IPS-20b (cell line): Measurements from ENCODE around the gene GLI3.
A peak's percentile ranks its signal among the peaks of the same experiment; 100 is the strongest.

Experiments used
- H3K27ac ChIP-seq: one replicate; pipeline ENCODE4 v1.5.1; 2013; ENCODE audit warnings: low read length
- H3K27me3 ChIP-seq: 2 replicates; pipeline ENCODE4 v1.6.1; 2013; ENCODE audit warnings: mild to moderate bottlenecking, low read length, inconsistent platforms; ENCODE audit not compliant: insufficient read depth
- H3K36me3 ChIP-seq: 2 replicates; pipeline ENCODE4 v1.6.1; 2013; ENCODE audit warnings: low read depth, mild to moderate bottlenecking, inconsistent platforms, low read length, moderate library complexity; ENCODE audit not compliant: insufficient read depth
- H3K4me1 ChIP-seq: 2 replicates; pipeline ENCODE4 v1.6.1; 2013; ENCODE audit warnings: mild to moderate bottlenecking, control low read depth, inconsistent platforms, low read length, moderate library complexity; ENCODE audit not compliant: insufficient read depth
- H3K4me3 ChIP-seq: 2 replicates; pipeline ENCODE4 v1.5.1; 2013; ENCODE audit warnings: mild to moderate bottlenecking, low read length, inconsistent platforms
- H3K9ac ChIP-seq: 2 replicates; pipeline ENCODE4 v1.6.1; 2013; ENCODE audit warnings: low read depth, mild to moderate bottlenecking, inconsistent platforms, low read length, moderate library complexity
- H3K9me3 ChIP-seq: 2 replicates; pipeline ENCODE4 v1.6.1; 2013; ENCODE audit warnings: mild to moderate bottlenecking, low read depth, low read length, inconsistent platforms; ENCODE audit not compliant: insufficient read depth

Gene GLI3

DNA sequence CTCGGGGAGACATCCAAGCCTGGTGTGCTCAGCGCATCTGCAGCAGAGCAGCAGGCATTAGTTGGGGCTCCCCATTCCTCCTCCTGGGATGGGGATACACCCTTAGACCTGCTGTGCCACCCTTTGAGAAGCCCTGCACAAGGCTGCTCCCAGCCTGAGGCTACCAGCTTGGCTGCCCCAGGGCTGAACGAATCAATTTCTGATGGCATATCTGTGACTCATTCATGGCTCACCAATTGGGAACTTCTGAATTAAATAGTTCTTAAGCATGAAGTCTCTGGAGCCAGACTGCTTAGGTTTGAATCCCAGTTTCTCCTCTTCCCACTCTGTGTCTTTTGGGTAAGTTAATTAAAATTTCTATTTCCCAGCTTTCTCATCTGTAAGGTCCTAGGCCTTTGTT lies 16.3 kb upstream of the GLI3 start:
- no peak overlapping the region for H3K4me3 ChIP-seq
- no peaks in the 10 kb centered on the region for H3K27me3 ChIP-seq
- no peaks in the 10 kb centered on the region; the same call in 1 of the 2 replicates for H3K9me3 ChIP-seq
- H3K9ac ChIP-seq, result no peak overlapping the region
- no peak overlapping the region for H3K27ac ChIP-seq
- no peaks in the 10 kb centered on the region for H3K4me1 ChIP-seq
- no peaks in the 10 kb centered on the region for H3K36me3 ChIP-seq

DNA sequence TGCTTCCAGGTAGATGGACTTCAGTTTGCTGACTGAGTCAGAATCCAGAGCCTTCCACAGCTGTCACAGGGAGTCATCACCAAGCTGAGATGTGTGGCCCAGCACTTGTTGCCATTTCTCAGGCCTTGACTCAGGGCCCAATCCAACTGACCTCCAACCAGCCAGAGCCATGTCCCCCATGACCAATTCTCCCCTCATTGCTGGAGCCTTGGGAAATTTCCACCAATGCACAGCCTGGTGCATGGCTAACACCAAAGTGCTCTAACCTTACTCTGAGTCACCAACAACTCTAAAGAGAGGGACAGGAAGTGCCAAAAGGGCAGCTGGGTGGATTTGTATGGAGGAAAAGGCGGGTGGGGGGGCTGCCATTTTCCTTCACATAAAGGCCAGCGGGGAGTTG lies 13.4 kb upstream of the GLI3 start:
- Histone ChIP-seq H3K27ac (no peak overlapping the region), H3K4me1 (no peaks in the 10 kb centered on the region), H3K27me3 (no peaks in the 10 kb centered on the region), H3K9me3 (no peaks in the 10 kb centered on the region; the same call in 1 of the 2 replicates), H3K36me3 (no peaks in the 10 kb centered on the region), H3K9ac (no peak overlapping the region), H3K4me3 (no peak overlapping the region)

DNA sequence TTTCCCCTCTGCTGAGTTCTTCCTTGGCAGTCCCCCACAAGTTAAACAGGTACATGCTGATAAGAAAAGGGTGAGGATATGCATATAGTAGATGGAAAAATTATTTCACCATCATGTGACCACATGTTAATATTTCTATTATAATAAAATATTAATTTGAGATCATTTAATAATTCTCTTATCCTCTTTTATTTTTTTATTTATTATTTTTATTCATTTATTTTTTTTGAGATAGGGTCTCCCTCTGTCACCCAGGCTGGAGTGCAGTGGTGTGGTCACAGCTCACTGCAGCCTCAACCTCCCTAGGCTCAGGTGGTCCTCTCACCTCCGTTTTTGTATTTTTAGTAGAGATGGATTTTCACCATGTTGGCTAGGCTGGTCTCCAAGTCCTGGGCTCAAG lies 11.6 kb upstream of the GLI3 start:
- Histone ChIP-seq H3K4me1 (no peaks in the 10 kb centered on the region), H3K9ac (no peak overlapping the region), H3K36me3 (no peaks in the 10 kb centered on the region), H3K27me3 (no peaks in the 10 kb centered on the region), H3K4me3 (no peak overlapping the region), H3K27ac (no peak overlapping the region), H3K9me3 (no peaks in the 10 kb centered on the region; the same call in 1 of the 2 replicates)

DNA sequence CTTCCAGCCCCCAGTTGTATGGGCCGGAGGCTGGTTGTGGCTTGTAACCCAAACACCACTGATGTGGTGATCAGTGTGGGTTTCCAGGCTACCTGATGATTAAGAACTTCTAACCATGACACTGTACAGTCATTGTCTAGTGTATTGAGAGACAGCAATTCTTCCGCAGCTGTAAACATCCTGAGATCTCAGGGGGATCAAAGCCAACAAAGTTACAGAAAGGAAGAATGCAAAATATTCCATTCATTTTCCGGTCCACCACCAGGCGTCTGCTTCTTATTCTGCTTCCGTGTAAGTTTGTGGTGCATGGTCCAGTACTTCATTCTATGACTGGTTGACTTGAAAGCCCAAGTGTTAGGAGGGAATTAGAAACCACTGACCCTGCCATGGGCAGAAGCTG lies 10.3 kb upstream of the GLI3 start:
- Histone ChIP-seq H3K27ac (no peak overlapping the region), H3K9me3 (no peaks in the 10 kb centered on the region; the same call in 1 of the 2 replicates), H3K27me3 (no peaks in the 10 kb centered on the region), H3K4me3 (no peak overlapping the region), H3K4me1 (no peaks in the 10 kb centered on the region), H3K36me3 (no peaks in the 10 kb centered on the region), H3K9ac (no peak overlapping the region)

DNA sequence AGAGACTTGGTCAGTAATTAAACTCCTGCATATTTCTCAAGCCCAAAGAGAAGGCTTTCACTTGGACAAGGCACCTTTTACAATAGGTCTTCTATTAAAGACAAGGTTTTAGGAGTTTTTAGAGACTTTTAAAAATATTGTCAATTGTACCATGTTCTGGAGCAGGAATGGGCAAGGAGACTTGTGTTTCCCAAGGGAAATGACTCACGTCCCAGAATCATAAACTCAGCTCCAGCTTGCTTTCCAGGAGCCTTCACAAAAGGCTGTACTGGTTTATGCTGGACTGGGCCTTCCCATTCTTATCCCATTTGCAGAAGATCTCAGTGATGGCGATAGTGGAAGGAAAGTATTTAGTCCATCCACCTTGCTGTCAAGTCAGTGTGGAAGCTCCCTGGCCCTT lies 7.8 kb upstream of the GLI3 start:
- Histone ChIP-seq H3K4me1 (peaks cover 2% of the 10 kb centered on the region; the same call in 1 of the 2 replicates), H3K4me3 (no peak overlapping the region), H3K9ac (no peak overlapping the region), H3K36me3 (no peaks in the 10 kb centered on the region), H3K9me3 (no peaks in the 10 kb centered on the region), H3K27ac (no peak overlapping the region), H3K27me3 (peaks cover 19% of the 10 kb centered on the region)

DNA sequence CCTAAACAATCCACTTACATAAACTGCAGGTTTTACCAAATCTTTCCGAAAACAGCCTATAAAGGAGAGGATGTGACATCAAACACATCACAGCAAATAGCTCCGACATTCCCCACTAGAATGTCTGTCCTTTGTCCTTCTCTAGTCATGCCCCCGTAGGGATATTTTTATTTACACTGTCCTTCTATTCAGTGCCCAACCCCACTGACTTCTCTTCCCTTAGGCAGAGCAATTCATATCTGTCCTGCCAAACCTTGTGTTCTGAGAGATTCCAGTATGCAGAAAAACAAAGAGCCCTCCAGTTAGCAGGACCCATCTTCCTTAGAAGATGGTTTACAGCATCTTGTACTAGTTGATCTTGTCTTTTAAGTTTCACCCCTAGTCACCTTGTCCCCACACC lies 5.4 kb upstream of the GLI3 start:
- H3K9me3 ChIP-seq, result no peaks in the 10 kb centered on the region
- no peak overlapping the region for H3K9ac ChIP-seq
- peaks cover 16% of the 10 kb centered on the region for H3K4me1 ChIP-seq
- no peak overlapping the region for H3K27ac ChIP-seq
- H3K4me3 ChIP-seq, result no peak overlapping the region
- H3K36me3 ChIP-seq, result no peaks in the 10 kb centered on the region
- H3K27me3 ChIP-seq, result peaks cover 33% of the 10 kb centered on the region

DNA sequence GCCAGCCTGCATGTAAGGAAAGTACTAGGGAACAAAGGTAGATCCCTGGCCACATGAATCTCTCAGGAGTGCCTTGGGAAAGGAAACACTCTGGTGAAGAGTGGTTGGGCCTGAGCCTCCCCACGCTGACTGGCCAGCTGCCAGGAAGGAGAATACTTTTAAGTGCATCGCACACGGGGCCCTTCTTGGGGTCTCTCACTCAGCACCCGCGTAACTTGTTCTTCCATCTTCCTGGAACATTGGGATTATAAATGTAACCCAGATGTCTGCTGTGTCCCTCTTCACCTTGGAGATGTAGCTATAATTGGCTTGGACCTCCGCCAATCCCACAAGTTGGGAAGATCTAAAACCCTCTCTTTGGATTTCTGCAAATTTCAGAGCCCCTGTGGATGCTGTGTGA lies 4.4 kb upstream of the GLI3 start:
- H3K27ac ChIP-seq, result no peak overlapping the region

DNA sequence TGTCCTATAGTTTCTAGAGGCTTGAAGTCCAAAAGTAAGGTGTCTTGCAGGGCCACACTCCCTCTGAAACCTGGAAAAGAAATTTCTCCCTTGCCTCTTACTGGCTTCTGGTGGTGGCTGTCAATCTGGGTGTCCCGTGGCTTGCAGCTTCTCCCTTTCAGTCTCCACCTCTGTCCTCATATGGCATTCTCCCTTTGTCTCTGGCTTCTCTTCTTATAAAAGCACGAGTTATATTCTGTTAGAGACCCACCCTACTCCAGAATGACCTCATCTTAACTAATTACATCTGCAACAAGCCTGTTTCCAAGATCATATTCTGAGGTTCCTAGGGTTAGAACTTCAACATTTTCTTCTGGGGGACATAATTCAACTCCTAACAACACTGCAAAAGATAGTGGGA lies 3.4 kb upstream of the GLI3 start:
- H3K4me1 ChIP-seq, result peaks cover 19% of the 10 kb centered on the region

More for the DNA sequence above, 4.4 kb upstream of the GLI3 start:
- H3K4me1 ChIP-seq, result peaks cover 16% of the 10 kb centered on the region
- no peak overlapping the region for H3K9ac ChIP-seq
- no peaks in the 10 kb centered on the region for H3K36me3 ChIP-seq
- H3K27me3 ChIP-seq, result peaks cover 33% of the 10 kb centered on the region
- H3K4me3 ChIP-seq, result no peak overlapping the region
- H3K9me3 ChIP-seq, result no peaks in the 10 kb centered on the region

DNA sequence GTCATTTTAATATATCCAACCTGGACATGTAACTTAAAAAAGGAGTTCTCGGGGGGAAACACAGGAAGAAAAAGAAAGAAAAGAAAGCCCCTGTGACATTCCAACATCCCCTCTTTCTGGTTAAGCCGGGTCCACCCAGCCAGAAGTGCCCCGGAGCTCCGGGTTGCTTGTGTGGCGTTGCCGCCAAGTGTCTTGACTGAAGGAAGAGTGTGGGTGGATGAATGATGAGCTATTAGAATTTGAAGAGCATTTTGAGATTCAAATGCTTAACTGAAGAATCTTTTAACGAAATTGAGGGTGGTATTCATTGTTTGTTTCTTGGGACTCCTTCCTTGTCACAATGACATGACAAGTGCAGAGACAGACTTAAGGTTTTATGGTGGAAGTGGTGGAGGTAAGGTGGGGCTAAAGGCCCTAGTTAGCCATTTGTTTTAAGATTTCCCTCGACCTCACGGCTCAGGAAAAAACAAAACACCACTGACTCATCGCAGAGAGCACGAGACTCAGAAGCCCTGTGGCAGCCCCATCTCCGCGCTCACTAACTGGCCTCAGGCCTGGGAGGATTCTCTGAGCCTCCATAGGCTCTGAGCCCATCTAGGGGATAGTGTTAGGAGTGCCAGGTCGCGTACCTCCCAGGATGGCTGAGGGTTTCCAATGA lies 1.8 kb upstream of the GLI3 start:
- H3K9ac ChIP-seq, result peak overlapping the region; percentile 71; the same call in 1 of the 2 replicates
- peak overlapping the region; percentile 77 for H3K4me3 ChIP-seq
- no peaks in the 10 kb centered on the region for H3K36me3 ChIP-seq

More for the DNA sequence above, 3.4 kb upstream of the GLI3 start:
- H3K9me3 ChIP-seq, result no peaks in the 10 kb centered on the region
- H3K36me3 ChIP-seq, result no peaks in the 10 kb centered on the region
- no peak overlapping the region for H3K4me3 ChIP-seq
- no peak overlapping the region for H3K27ac ChIP-seq
- H3K9ac ChIP-seq, result no peak overlapping the region
- peaks cover 38% of the 10 kb centered on the region for H3K27me3 ChIP-seq

DNA sequence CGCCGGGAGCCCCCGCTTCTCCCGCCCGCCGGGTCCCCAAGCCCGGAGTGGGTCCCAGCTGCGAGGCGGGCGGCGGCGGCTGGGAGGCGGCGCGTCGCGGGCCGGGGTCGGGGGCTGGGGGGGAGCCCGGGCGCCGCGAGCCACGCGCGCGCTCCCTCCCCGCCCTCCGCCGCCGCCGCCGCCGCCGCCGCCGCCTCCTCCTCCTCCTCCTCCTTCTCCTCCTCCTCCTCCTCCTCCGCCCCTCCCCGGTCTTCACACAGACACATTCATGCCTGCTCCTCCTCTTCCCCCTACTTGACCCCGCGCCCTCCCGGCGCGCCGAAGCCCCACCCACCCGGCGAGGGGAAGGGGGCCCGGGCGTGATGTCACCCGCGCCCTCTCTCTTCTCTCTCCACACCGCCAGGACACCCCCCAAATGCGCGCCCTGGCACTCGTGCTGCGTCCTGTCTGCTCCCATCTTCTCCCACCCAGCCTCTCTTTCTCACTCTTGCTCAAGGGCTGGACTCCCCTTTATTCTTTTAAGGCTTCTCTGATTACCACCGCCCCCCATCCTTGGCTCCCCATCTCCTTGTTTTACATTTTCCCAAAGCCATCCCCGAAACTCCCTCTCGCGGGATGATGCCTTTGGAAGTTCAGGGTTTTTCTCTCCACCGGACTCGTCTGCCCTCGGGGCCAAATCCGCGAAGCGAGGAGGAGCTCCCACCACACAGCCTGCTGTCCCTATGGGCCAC lies 967 bp upstream of the GLI3 start:
- H3K4me1 ChIP-seq, result peaks cover 43% of the 10 kb centered on the region
- peak overlapping the region; percentile 84 for H3K4me3 ChIP-seq
- H3K9ac ChIP-seq, result peak overlapping the region; percentile 71; the same call in 1 of the 2 replicates
- no peaks in the 10 kb centered on the region for H3K9me3 ChIP-seq
- peaks cover 45% of the 10 kb centered on the region for H3K27me3 ChIP-seq
- H3K36me3 ChIP-seq, result no peaks in the 10 kb centered on the region
- peak overlapping the region; percentile 42 for H3K27ac ChIP-seq

More for the DNA sequence above, 1.8 kb upstream of the GLI3 start:
- H3K27me3 ChIP-seq, result peaks cover 45% of the 10 kb centered on the region
- H3K4me1 ChIP-seq, result peaks cover 35% of the 10 kb centered on the region
- H3K9me3 ChIP-seq, result no peaks in the 10 kb centered on the region
- no peak overlapping the region for H3K27ac ChIP-seq

DNA sequence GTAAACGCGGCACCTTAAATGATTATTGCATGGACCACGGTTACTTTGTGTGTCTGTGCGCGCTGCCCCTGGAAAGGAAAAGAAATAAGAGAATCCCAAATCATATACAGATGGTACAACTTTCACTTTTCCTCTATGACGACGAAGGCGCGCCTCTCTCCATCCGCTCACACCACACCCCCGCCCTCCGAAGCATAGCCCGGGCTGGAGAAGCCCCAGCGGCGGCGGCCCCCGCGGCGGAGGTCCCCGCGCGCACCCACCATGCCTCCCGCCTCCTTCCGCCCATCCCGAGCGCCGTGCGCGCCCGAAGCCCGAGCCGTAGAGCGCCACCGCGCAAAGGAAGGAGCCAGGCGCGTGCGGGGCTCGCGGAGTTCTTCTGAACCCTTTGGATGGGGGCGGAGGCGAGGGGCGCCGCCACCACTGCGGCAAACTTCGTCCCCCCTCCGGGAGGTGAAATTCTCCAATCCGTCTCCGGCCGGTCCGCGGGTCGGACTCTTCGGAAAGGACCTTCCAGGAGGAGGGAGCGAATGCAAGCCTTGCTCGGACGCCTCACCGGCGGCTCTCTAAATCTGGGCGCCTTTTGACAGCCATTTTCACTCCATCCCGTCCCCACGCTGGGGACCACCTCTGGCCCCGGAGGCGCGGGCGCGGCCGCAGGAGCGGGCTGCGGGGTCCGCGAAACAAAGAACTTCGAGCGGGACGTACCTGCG lies 588 bp downstream of the GLI3 start:
- H3K4me3 ChIP-seq, result peak overlapping the region; percentile 93
- peaks cover 59% of the 10 kb centered on the region for H3K4me1 ChIP-seq
- H3K27ac ChIP-seq, result no peak overlapping the region
- H3K9ac ChIP-seq, result peak overlapping the region; percentile 81
- 0 out of 2 replicates have a peak, but pooled peaks cover under 1% of the 10 kb centered on the region for H3K36me3 ChIP-seq
- peaks cover 42% of the 10 kb centered on the region for H3K27me3 ChIP-seq
- H3K9me3 ChIP-seq, result no peaks in the 10 kb centered on the region
